NB4 (cell line): ENCODE results near the gene CAND2.

Source experiments
- DNase-seq: peaks from one replicate; pipeline ENCODE4 v3.0.0; 2010; ENCODE audit warnings: low read depth
- H3K4me3 ChIP-seq: one replicate; pipeline ENCODE4 v1.5.1; 2011; ENCODE audit warnings: mild to moderate bottlenecking, low read depth, low read length, moderate library complexity
- MYC ChIP-seq: IDR thresholded peaks from 2 replicates; pipeline ENCODE4 v1.6.1; 2011; ENCODE audit warnings: low read depth, low read length
- POLR2A ChIP-seq: IDR thresholded peaks from 2 replicates; pipeline ENCODE4 v1.6.1; 2011; ENCODE audit warnings: mild to moderate bottlenecking; ENCODE audit not compliant: insufficient read length; ENCODE audit errors: extremely low read depth
- TF ChIP-seq, protein P1 (sequence below): IDR thresholded peaks from 2 replicates; pipeline ENCODE4 v1.6.1; 2011; ENCODE audit warnings: low read depth, low read length
- TF ChIP-seq, protein P2 (sequence below): IDR thresholded peaks from one replicate; pipeline ENCODE4 v1.5.1; 2012; ENCODE audit warnings: low read depth, low read length

Gene CAND2

DNA sequence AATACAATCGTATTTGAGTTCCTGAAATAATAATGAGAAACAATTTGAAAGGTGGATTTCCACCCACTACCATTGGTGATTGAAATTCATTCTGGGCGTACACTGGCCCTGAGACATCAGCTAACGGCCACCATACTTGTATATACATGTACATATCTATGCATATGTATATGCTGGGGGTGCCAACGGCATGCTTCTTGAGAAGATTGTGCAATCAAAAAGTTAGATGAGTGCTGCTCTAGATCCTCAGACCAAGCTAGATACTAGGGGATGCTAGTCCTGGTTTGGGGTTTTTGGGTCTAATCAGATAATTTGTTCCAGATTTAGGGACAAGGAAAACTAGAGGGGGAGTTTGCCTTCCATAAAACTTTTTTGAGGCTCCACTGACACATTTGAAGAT is 40.3 kb upstream of the CAND2 start:
- no peak for DNase-seq
- H3K4me3 ChIP-seq = no peak overlapping the region
- TF ChIP-seq MYC = no peak
- TF ChIP-seq POLR2A = no peak
- TF ChIP-seq, protein P1, sequence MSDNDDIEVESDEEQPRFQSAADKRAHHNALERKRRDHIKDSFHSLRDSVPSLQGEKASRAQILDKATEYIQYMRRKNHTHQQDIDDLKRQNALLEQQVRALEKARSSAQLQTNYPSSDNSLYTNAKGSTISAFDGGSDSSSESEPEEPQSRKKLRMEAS = no peak
- TF ChIP-seq, protein P2, sequence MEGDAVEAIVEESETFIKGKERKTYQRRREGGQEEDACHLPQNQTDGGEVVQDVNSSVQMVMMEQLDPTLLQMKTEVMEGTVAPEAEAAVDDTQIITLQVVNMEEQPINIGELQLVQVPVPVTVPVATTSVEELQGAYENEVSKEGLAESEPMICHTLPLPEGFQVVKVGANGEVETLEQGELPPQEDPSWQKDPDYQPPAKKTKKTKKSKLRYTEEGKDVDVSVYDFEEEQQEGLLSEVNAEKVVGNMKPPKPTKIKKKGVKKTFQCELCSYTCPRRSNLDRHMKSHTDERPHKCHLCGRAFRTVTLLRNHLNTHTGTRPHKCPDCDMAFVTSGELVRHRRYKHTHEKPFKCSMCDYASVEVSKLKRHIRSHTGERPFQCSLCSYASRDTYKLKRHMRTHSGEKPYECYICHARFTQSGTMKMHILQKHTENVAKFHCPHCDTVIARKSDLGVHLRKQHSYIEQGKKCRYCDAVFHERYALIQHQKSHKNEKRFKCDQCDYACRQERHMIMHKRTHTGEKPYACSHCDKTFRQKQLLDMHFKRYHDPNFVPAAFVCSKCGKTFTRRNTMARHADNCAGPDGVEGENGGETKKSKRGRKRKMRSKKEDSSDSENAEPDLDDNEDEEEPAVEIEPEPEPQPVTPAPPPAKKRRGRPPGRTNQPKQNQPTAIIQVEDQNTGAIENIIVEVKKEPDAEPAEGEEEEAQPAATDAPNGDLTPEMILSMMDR = no peak

DNA sequence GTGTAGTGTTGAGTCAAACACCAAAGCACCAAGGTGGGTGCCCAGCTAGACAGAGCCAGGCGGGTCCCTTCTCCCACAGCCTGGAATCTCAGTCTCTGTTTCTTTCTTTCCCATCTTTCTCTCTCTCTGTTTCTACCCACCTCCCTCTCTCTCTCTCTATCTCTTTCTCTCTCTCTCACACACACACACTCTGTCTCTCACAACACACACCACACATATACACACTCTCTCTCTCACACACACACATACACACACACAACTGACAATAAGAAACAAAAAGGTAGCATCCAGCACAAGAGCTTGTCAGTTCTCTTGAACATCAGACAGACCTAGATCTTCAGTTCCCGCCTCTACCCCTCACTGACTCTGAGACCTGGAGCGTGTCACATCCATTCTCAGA is 39.8 kb upstream of the CAND2 start:
- TF ChIP-seq MYC (no peak), POLR2A (no peak)
- TF ChIP-seq, protein P2 = no peak
- TF ChIP-seq, protein P1 = no peak
- no peak for DNase-seq
- no peak overlapping the region for H3K4me3 ChIP-seq

DNA sequence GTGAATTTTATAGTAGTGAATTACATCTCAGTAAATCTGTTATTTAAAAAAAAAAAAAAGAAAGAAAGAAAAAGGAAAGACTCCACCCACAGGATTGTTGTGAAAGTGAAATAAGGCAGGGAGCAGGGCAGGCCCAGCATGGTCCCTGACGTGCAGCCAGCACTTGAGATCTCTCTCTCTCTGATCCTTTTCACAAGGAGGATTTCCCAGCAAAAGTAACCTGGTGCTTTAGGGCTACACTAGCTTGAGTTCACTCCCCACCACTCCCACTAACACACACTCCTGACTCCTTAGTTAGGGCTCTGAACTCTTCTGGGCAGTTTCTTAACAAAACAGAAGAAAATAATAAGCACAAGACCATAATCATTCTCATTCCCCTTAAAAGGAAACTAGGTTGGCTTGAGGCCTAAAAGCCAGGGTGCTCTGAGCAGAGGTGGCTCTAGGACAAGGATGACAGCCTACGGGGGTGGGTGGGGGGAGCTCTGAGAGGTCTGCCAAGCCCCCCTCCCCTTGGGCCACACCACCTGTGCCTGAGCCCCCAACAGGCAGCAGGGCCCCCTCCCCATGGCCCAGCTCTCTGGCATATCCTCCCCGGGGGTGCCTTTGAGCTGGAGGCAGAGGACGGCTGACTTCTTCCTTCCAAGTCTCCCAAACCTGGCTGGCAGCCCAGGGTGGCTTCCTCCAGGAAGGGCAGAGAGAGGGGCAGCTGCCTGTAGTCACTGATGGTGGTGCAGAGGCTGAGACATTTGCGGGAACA is 38.3 kb upstream of the CAND2 start:
- no peak overlapping the region for H3K4me3 ChIP-seq
- no peak for DNase-seq
- TF ChIP-seq, protein P2 = no peak
- no peak for TF ChIP-seq POLR2A
- no peak for TF ChIP-seq MYC
- TF ChIP-seq, protein P1 = no peak

DNA sequence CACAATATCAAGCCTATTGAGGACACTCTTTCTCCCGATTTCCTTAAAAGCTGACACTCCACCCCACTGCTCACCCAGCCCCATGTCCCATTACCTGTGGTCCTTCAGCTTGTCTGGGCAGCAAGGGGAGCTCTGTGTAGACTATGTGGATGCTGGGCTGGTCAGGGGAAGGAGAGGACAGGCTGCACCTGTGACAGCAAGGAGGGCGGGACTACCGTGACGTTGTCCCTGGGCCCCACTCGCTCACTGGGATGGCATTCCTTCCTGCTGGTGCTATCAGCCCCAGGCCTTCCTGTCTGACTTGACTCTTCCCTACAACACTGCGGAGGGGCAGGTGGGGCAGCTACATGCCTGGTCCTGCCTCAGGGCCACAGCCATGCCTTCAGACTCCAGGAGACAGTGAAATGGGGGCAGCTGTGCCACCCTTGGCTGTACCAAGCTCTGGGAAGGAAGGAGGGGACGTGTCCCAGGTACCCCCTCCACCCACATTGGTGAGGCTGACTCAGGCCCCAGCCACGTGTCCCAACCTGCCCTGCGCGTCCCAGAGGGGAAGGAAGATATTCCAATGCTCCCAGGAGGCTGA is 37.3 kb upstream of the CAND2 start, which contains the start of gene TMEM40:
TSS of gene TMEM40 (minus strand) at position 163 of the 583 bp plus-strand sequence. CDS start 9,427 bp downstream, outside the sequence.
- no peak for DNase-seq
- H3K4me3 ChIP-seq = no peak within 1 kb of the TSS

DNA sequence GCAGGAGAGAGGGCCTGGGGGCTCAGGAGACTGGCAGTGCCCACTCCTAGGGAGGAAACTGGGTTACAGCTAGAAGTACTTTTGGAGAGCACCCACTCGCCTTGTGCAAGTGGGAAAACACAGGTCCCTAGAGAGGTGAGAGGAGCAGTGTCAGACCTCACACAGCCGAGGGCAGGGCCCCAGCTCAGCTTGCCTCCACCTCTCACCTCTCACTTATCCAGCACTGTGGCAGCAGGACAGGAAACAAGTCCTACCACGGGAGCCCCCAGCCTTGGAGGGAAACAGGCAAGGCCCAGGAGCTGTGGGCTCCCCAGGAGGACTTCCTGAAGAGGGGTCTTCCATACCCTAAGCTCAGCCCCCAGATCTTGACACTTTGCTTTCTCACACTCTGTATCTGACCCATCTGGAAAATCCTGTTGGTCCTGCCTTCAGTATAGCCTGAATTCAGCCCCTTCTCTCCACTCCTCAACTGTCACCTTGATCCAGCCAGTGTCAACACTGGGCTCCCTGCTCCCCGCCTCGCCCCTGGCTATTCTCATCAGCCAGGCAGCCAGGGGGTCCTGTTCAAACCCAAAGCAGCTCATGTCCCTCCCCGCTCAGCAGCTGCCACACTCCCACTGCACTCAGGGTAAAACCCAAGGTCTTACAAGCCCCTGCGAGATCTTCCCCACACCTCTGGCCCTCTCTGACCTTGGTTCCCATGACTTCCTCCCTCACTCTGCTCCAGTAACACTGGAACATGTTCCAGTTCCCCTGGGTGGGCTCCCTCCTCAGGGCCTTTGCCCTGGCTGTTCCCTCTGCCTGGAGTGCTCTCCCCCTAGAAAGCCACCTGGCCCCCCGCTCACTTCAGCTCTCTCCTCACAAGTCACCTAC is 36.6 kb upstream of the CAND2 start:
- DNase-seq = no peak
- TF ChIP-seq MYC = no peak
- TF ChIP-seq, protein P2 = no peak
- TF ChIP-seq, protein P1 = no peak
- TF ChIP-seq POLR2A = no peak
- no peak overlapping the region for H3K4me3 ChIP-seq

More for the DNA sequence above, 37.3 kb upstream of the CAND2 start, which contains the start of gene TMEM40:
- TF ChIP-seq, protein P2 = no peak
- TF ChIP-seq, protein P1 = no peak
- no peak for TF ChIP-seq MYC
- no peak for TF ChIP-seq POLR2A
